ENCODE results near the gene POMGNT2.

The POMGNT2 gene

GRCh38 chr3:43043793-43044192, 62.1 kb downstream of the POMGNT2 start:
- DNase-seq (ENCODE audit: low read depth), result no peak

DNA sequence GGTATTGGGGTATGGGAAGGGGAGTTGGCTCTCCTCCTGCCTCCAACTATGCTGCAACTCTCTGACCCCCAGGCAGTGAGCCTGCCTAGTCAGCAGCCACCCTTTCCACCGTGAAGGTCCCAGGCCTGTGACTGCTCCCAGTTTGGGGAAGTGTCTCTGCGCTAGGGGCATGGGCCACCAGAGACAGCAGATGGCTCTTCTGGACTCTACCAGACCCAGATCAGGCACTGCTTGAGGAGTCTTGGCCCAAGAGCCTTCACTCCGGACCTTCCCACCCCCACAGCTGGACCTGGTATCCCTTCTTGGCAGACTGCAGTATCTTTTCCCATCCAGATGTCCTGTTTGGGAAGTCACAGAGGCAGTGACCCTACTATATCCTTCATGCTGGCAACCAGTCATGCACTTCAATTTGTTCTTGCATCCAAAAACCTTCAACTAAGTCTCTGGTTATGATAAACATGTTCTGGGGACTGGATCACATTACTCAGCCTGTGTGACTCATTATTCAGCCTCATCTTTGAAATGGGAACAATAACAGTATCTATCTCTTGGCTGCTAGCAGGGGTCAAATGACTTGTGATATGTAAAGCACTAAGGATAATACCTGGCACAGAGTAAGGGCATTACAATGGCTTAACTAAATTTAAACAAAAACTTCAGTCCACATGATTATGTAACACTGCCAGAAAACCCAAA, 62.7 kb downstream of the POMGNT2 start:
- no peak for DNase-seq (ENCODE audit: low read depth)

- DNase-seq (ENCODE audit: low read depth), result no peak
Measured at GRCh38 chr3:43041517-43041916, 64.4 kb downstream of the POMGNT2 start.

DNA sequence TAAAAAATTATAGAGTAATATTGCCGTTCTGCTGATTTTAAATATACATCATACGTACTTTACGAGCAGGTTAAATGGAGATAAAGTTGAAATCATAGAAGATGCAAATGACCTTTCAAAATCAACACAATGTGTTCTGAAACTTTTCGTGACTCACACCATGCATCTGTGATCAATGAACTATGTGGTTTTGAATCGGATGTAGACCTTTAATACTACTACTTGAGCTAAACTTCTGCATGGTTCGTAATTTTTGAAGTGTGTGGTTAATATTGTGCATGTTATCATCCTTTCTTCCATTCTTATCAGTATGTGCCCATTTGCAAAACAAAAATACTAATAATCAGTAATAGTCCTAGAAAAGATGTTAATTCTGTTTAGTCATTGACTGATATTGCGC, 67.9 kb downstream of the POMGNT2 start:
- no peak for DNase-seq (ENCODE audit: low read depth)

GRCh38 chr3:43036621-43037423, 69.1 kb downstream of the POMGNT2 start:
- no peak for DNase-seq (ENCODE audit: low read depth)

- DNase-seq (ENCODE audit: low read depth), result no peak
Measured at GRCh38 chr3:43035801-43036365, 70.0 kb downstream of the POMGNT2 start.

DNA sequence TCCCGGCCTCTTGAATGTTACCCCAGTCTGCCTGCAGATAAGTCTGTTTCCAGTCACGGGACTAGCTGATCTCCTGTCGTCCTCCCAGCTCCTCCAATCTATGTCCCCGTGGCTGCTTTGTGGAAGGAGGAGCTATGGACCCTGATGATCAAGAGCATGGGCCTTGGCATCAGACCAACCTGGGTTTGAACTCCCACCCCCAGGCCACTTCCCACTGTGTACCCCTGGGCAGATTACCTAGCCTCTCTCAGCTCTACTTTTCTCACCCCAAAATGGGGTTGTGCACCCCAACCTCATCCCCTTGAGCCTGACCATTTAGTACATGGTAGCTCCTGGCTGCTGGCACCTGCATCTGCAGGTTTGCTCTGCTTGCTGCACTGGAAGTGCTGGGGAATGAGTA, 71.0 kb downstream of the POMGNT2 start:
- no peak for DNase-seq (ENCODE audit: low read depth)

DNA sequence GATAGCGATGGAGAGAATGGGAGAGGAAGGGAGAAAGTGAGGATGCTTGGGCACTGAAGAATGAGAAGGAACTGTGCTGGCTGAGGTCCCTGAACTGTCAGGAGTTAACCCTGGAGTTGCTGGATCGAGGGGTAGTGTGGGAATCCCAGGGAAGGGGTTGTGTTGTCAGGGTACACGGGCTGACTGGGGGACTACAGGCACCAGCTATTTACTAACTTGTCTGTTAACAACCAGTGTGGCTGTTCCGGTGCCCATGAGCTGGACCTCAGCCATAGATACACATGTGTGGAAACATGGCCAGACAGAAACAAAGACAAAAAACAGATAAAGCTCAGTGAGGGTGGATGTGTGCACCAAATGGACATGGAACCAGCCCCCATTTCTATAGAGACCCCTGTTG, 71.7 kb downstream of the POMGNT2 start:
- no peak for DNase-seq (ENCODE audit: low read depth)

DNA sequence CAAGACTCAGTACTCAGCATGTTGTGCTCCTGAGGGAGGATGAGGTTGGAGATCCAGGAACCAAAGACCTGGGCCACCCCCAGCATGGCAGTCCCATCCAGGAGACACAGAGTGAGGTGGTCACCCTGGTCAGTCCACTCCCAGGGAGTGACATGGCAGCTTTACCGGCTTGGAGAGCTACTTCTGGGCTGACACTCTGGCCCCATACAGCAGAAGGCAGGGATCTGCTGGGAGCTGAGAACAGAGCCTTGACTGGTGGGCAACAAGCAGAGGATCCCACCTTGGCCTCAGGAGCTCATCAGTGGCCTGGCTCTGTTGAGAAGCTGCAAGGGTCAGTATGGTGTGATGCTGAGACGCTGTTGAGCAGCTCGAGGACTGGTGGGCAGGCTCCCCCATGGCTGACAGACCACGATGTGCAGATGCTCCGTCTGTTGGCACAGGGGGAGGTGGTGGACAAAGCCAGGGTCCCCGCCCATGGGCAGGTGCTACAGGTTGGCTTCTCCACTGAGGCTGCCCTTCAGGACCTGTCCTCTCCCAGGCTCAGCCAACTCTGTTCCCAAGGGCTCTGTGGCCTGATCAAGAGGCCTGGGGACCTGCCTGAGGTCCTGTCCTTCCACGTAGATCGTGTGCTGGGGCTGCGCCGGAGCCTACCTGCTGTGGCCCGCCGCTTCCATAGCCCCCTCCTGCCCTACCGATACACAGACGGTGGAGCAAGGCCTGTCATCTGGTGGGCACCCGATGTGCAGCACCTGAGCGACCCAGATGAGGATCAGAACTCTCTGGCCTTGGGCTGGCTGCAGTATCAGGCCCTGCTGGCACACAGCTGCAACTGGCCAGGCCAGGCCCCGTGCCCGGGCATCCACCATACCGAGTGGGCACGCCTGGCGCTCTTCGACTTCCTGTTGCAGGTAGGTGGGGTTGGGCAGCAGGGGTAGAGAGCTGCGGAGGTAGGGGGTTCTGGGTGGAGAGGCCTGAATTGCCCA, 72.9 kb downstream of the POMGNT2 start:
- DNase-seq (ENCODE audit: low read depth), result no peak

DNA sequence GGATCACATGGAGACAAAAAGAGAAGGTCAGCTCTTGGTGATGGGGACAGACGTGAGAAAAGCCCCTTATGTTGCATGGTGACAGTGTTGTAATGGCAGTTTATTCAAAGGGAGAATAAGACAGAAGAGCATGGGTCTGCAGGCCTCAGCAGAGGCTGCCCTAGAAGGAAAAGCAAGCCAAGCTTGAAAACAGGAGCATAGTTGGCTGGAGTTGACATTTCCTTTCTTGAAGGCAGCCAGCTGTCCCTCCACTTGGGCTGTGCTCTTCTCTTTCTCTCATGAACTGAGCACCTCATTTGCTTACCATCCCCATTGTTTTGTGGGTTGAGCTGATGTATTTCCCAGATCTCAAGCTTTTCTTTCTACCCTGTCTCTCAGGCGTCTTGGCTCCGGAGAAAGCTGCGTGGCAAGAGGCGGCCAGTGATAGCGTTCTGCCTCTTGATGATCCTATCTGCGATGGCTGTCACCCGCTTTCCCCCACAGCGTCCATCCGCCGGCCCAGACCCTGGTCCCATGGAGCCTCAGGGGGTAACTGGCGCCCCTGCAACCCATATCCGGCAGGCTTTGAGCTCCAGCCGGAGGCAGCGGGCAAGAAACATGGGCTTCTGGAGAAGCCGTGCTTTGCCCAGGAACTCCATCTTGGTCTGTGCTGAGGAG, 73.9 kb downstream of the POMGNT2 start:
- DNase-seq (ENCODE audit: low read depth), result no peak

GRCh38 chr3:43031485-43031884, 74.4 kb downstream of the POMGNT2 start:
- no peak for DNase-seq (ENCODE audit: low read depth)

- DNase-seq (ENCODE audit: low read depth), result no peak
Measured at GRCh38 chr3:43030162-43030935, 75.5 kb downstream of the POMGNT2 start.
